GM18526 (cell line): ENCODE data around the gene LPIN1.

ENCODE experiments used
- POLR2A ChIP-seq: IDR thresholded peaks from 3 replicates; pipeline ENCODE4 v1.6.1; 2011; ENCODE audit not compliant: insufficient read length; ENCODE audit errors: extremely low read depth

The LPIN1 gene

GRCh38 chr2:11865378-11865777, 118.9 kb downstream of the LPIN1 start:
- no peak for TF ChIP-seq POLR2A

- TF ChIP-seq POLR2A, result no peak
These were observed 119.4 kb downstream of the LPIN1 start for GRCh38 chr2:11865805-11866204.

- TF ChIP-seq POLR2A, result no peak
These were observed 120.2 kb downstream of the LPIN1 start for GRCh38 chr2:11866358-11867335.

GRCh38 chr2:11867926-11868325, 121.5 kb downstream of the LPIN1 start:
- no peak for TF ChIP-seq POLR2A

GRCh38 chr2:11869391-11869991, 123.1 kb downstream of the LPIN1 start:
- no peak for TF ChIP-seq POLR2A

- TF ChIP-seq POLR2A, result no peak
These were observed 123.6 kb downstream of the LPIN1 start for GRCh38 chr2:11870064-11870463.

GRCh38 chr2:11870584-11870983, 124.2 kb downstream of the LPIN1 start:
- TF ChIP-seq POLR2A, result no peak

- no peak for TF ChIP-seq POLR2A
These were observed 125.0 kb downstream of the LPIN1 start for GRCh38 chr2:11871421-11871820.

GRCh38 chr2:11872247-11872947, 126.0 kb downstream of the LPIN1 start:
- TF ChIP-seq POLR2A, result no peak

GRCh38 chr2:11872948-11873269, 126.5 kb downstream of the LPIN1 start:
- no peak for TF ChIP-seq POLR2A

- no peak for TF ChIP-seq POLR2A
These were observed 127.1 kb downstream of the LPIN1 start for GRCh38 chr2:11873356-11874154.

- TF ChIP-seq POLR2A, result no peak
These were observed 128.4 kb downstream of the LPIN1 start for GRCh38 chr2:11874861-11875260.

- no peak for TF ChIP-seq POLR2A
These were observed 129.0 kb downstream of the LPIN1 start for GRCh38 chr2:11875481-11875880.

GRCh38 chr2:11876436-11876835, 130.0 kb downstream of the LPIN1 start:
- no peak for TF ChIP-seq POLR2A

GRCh38 chr2:11876889-11877288, 130.5 kb downstream of the LPIN1 start:
- TF ChIP-seq POLR2A, result no peak
